Activated naive CD8-positive, alpha-beta T cell treated with anti-CD3 and anti-CD28 coated beads, Interleukin-2, amount 50 U/mL, for 24 hours (primary cell): ENCODE results near the gene CHI3L1.
A peak's percentile ranks its signal among the peaks of the same experiment; 100 is the strongest.

ENCODE experiments used
- ATAC-seq: fragments of 150-1000 bp; cut with Tn5 transposase; one replicate; pipeline ENCODE4 v1.10.0; 2021
- DNase-seq: peaks from one replicate; pipeline ENCODE4 v3.0.0; 2021
- H3K27ac Mint-ChIP-seq: one replicate; pipeline ENCODE4 v1.8.0; 2021; ENCODE audit warnings: mild to moderate bottlenecking, mixed read lengths
- H3K27me3 Mint-ChIP-seq: one replicate; pipeline ENCODE4 v1.8.0; 2021; ENCODE audit warnings: mixed read lengths
- H3K36me3 Mint-ChIP-seq: one replicate; pipeline ENCODE4 v1.8.0; 2021; ENCODE audit warnings: low read depth, mixed read lengths
- H3K4me1 Mint-ChIP-seq: one replicate; pipeline ENCODE4 v1.8.0; 2021; ENCODE audit warnings: mixed read lengths
- H3K4me3 Mint-ChIP-seq: one replicate; pipeline ENCODE4 v1.8.0; 2021; ENCODE audit warnings: mild to moderate bottlenecking, moderate library complexity, mixed read lengths
- H3K9me3 Mint-ChIP-seq: one replicate; pipeline ENCODE4 v1.8.0; 2021; ENCODE audit warnings: mixed read lengths

CHI3L1 gene

GRCh38 chr1:203199002-203199401 lies 12.5 kb upstream of the CHI3L1 start:
- H3K27ac Mint-ChIP-seq = no peak overlapping the region
- peaks cover 5% of the 10 kb centered on the region for H3K4me1 Mint-ChIP-seq
- no peak overlapping the region for H3K4me3 Mint-ChIP-seq
- no peak for ATAC-seq
- no peaks in the 10 kb centered on the region for H3K9me3 Mint-ChIP-seq
- peaks cover 6% of the 10 kb centered on the region for H3K27me3 Mint-ChIP-seq
- no peak for DNase-seq
- H3K36me3 Mint-ChIP-seq = no peaks in the 10 kb centered on the region

GRCh38 chr1:203197625-203198024 lies 11.1 kb upstream of the CHI3L1 start:
- Mint-ChIP-seq H3K27me3 (peaks cover 6% of the 10 kb centered on the region), H3K4me3 (no peak overlapping the region), H3K36me3 (no peaks in the 10 kb centered on the region), H3K4me1 (peaks cover 5% of the 10 kb centered on the region), H3K9me3 (no peaks in the 10 kb centered on the region), H3K27ac (peak overlapping the region; percentile 32)
- peak; percentile 24 for DNase-seq
- peak; percentile 76 for ATAC-seq

DNA sequence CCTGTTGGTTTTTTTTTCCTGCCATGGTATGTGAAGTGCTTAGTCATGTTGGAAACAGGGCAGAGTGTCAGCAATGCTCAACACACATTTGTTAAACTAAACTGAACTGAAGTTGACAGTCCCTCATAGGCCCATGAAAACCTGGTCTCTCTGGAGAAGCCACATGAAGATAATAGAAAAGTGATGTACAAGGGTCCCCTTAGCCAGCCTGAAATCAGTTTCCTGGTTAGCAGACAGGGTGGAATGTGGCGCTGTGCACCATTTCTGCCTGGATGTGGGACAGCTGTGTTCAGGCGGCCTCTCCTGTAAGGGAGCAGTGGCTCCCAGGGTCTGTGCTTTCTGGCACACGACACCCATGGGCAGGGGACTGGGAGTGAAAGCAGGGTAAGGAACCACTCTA lies 9.9 kb upstream of the CHI3L1 start:
- no peak for DNase-seq
- H3K27ac Mint-ChIP-seq = no peak overlapping the region
- no peaks in the 10 kb centered on the region for H3K36me3 Mint-ChIP-seq
- no peaks in the 10 kb centered on the region for H3K9me3 Mint-ChIP-seq
- H3K27me3 Mint-ChIP-seq = peaks cover 4% of the 10 kb centered on the region
- ATAC-seq = no peak
- peaks cover 5% of the 10 kb centered on the region for H3K4me1 Mint-ChIP-seq
- H3K4me3 Mint-ChIP-seq = no peak overlapping the region

GRCh38 chr1:203190949-203191348 lies 4.4 kb upstream of the CHI3L1 start:
- no peak for DNase-seq
- Mint-ChIP-seq H3K27ac (no peak overlapping the region), H3K27me3 (peaks cover 8% of the 10 kb centered on the region)

DNA sequence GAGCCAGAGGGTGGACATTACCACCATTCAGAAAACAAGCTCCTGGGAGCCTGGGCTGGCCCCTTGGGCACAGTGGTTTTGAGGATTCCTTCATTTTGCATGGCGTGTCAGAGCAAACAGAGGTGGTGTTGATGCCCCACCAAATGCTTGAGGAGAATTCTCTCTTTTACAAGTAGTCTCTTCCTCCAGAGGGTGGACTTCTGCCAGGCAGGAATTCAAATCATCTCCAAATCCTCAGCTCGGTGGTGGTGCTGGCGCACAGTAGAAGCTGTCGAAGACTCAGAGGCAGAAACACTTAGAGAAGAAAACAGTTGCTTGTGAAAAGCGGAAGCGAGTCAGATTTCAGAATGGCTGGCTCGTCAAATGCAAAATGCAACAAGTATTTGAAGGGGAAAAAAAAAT lies 3.4 kb upstream of the CHI3L1 start:
- Mint-ChIP-seq H3K9me3 (no peaks in the 10 kb centered on the region), H3K27me3 (peaks cover 8% of the 10 kb centered on the region), H3K27ac (no peak overlapping the region), H3K36me3 (no peaks in the 10 kb centered on the region), H3K4me1 (peaks cover 8% of the 10 kb centered on the region), H3K4me3 (no peak overlapping the region)
- no peak for DNase-seq
- no peak for ATAC-seq

More at GRCh38 chr1:203190949-203191348, 4.4 kb upstream of the CHI3L1 start:
- Mint-ChIP-seq H3K36me3 (no peaks in the 10 kb centered on the region), H3K4me1 (peaks cover 8% of the 10 kb centered on the region), H3K9me3 (no peaks in the 10 kb centered on the region), H3K4me3 (no peak overlapping the region)
- no peak for ATAC-seq

- H3K27me3 Mint-ChIP-seq = peaks cover 8% of the 10 kb centered on the region
- H3K36me3 Mint-ChIP-seq = no peaks in the 10 kb centered on the region
- DNase-seq = no peak
- H3K4me3 Mint-ChIP-seq = no peak overlapping the region
- no peaks in the 10 kb centered on the region for H3K9me3 Mint-ChIP-seq
- H3K4me1 Mint-ChIP-seq = peaks cover 8% of the 10 kb centered on the region
- no peak for ATAC-seq
- H3K27ac Mint-ChIP-seq = no peak overlapping the region
Measured at GRCh38 chr1:203188686-203189232, 2.3 kb upstream of the CHI3L1 start.

DNA sequence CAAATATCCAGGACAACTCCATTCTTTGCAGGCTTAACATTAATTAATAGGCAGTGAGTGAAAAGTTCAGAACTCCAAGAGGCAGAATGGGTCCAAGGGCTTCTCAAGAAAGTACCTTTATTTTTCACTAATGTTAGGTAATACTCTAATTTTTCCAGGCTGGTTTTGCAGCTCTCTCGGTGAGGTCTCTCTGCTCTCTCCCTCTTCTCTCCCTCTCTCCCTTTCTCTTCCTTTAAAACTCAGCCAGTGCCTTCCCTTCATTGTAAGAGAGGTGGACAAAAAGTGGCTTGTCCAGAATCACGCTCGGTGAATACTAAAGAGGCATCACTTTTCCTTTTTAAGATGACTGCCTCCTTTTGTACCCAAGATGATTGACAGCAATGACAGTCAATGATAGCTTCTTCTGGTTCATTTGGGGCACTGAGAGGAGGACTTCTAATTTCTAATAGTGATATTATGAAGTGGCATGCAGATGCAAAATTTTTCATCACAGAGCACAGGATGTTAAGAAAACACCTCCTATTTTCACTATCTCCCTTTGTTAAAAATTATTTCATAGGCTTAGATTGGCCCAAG lies 1.3 kb upstream of the CHI3L1 start:
- peaks cover 8% of the 10 kb centered on the region for H3K27me3 Mint-ChIP-seq
- no peaks in the 10 kb centered on the region for H3K36me3 Mint-ChIP-seq
- no peak overlapping the region for H3K4me3 Mint-ChIP-seq
- H3K27ac Mint-ChIP-seq = no peak overlapping the region
- ATAC-seq (no peak), DNase-seq (no peak)
- H3K9me3 Mint-ChIP-seq = no peaks in the 10 kb centered on the region
- H3K4me1 Mint-ChIP-seq = peaks cover 8% of the 10 kb centered on the region

GRCh38 chr1:203187304-203187685 lies 791 bp upstream of the CHI3L1 start:
- Mint-ChIP-seq H3K4me1 (peaks cover 8% of the 10 kb centered on the region), H3K36me3 (no peaks in the 10 kb centered on the region), H3K27me3 (peaks cover 8% of the 10 kb centered on the region), H3K27ac (no peak overlapping the region), H3K4me3 (no peak overlapping the region), H3K9me3 (no peaks in the 10 kb centered on the region)
- ATAC-seq (no peak), DNase-seq (no peak)

DNA sequence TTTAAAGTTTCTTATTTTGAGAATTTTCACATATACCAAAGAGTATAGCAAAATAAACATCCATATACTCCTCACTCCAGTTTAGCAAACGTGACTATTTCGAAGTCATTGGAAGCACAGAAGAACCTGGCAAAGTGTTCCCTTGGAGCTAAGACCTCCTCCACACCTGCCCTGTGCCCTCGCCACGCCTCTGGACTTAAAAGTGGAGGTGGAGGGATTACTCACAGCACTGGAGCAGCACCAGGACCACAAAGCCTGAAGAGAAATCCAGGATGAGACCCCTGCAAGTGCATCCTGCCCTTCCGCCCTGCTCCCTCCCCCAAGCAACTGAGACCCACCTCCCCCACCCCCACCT lies 436 bp downstream of the CHI3L1 start:
- Mint-ChIP-seq H3K27me3 (peaks cover 8% of the 10 kb centered on the region), H3K4me3 (no peak overlapping the region), H3K27ac (no peak overlapping the region), H3K4me1 (peaks cover 8% of the 10 kb centered on the region), H3K9me3 (no peaks in the 10 kb centered on the region), H3K36me3 (no peaks in the 10 kb centered on the region)
- DNase-seq (no peak), ATAC-seq (no peak)

- H3K27me3 Mint-ChIP-seq = peaks cover 8% of the 10 kb centered on the region
- no peak overlapping the region for H3K27ac Mint-ChIP-seq
Measured at GRCh38 chr1:203185585-203185984, 919 bp downstream of the CHI3L1 start.

GRCh38 chr1:203185061-203185461 lies 1.4 kb downstream of the CHI3L1 start:
- Mint-ChIP-seq H3K4me3 (no peak overlapping the region), H3K27me3 (peaks cover 8% of the 10 kb centered on the region), H3K36me3 (no peaks in the 10 kb centered on the region), H3K27ac (no peak overlapping the region), H3K4me1 (peaks cover 8% of the 10 kb centered on the region), H3K9me3 (no peaks in the 10 kb centered on the region)
- DNase-seq = no peak
- no peak for ATAC-seq

More at GRCh38 chr1:203185585-203185984, 919 bp downstream of the CHI3L1 start:
- Mint-ChIP-seq H3K4me1 (peaks cover 8% of the 10 kb centered on the region), H3K4me3 (no peak overlapping the region), H3K36me3 (no peaks in the 10 kb centered on the region), H3K9me3 (no peaks in the 10 kb centered on the region)
- ATAC-seq (no peak), DNase-seq (no peak)

DNA sequence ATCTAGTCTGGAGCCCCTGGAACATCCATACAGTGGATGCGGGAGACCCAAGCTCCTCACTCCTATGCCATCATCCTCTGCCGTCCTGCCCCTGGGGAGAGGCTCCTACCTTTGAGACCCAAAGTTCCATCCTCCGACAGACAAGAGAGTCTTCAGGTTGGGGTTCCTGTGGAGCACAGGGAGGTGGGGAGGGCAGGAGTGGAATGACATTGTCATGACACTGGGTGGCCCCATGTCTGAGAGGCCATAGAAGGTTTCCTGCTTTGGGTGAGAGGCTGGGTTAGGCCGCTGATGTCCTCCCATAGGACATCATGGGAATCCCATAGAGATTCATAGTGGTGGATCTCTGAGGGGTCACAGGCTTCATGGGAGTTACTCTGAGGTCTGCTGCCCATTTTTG lies 2.0 kb downstream of the CHI3L1 start:
- no peak overlapping the region for H3K4me3 Mint-ChIP-seq
- H3K36me3 Mint-ChIP-seq = no peaks in the 10 kb centered on the region
- H3K27me3 Mint-ChIP-seq = peaks cover 8% of the 10 kb centered on the region
- H3K4me1 Mint-ChIP-seq = peaks cover 8% of the 10 kb centered on the region
- H3K9me3 Mint-ChIP-seq = no peaks in the 10 kb centered on the region
- DNase-seq = no peak
- ATAC-seq = no peak
- H3K27ac Mint-ChIP-seq = no peak overlapping the region

GRCh38 chr1:203183828-203184227 lies 2.7 kb downstream of the CHI3L1 start:
- no peak overlapping the region for H3K4me3 Mint-ChIP-seq
- H3K27ac Mint-ChIP-seq = no peak overlapping the region
- no peaks in the 10 kb centered on the region for H3K36me3 Mint-ChIP-seq
- no peaks in the 10 kb centered on the region for H3K9me3 Mint-ChIP-seq
- H3K27me3 Mint-ChIP-seq = peaks cover 8% of the 10 kb centered on the region
- ATAC-seq = no peak
- H3K4me1 Mint-ChIP-seq = peaks cover 8% of the 10 kb centered on the region
- DNase-seq = no peak

- Mint-ChIP-seq H3K9me3 (no peaks in the 10 kb centered on the region), H3K4me1 (peaks cover 8% of the 10 kb centered on the region), H3K4me3 (no peak overlapping the region), H3K27ac (no peak overlapping the region), H3K36me3 (no peaks in the 10 kb centered on the region), H3K27me3 (peaks cover 6% of the 10 kb centered on the region)
- no peak for ATAC-seq
- DNase-seq = no peak
Measured at GRCh38 chr1:203182387-203182953, 4.0 kb downstream of the CHI3L1 start.

DNA sequence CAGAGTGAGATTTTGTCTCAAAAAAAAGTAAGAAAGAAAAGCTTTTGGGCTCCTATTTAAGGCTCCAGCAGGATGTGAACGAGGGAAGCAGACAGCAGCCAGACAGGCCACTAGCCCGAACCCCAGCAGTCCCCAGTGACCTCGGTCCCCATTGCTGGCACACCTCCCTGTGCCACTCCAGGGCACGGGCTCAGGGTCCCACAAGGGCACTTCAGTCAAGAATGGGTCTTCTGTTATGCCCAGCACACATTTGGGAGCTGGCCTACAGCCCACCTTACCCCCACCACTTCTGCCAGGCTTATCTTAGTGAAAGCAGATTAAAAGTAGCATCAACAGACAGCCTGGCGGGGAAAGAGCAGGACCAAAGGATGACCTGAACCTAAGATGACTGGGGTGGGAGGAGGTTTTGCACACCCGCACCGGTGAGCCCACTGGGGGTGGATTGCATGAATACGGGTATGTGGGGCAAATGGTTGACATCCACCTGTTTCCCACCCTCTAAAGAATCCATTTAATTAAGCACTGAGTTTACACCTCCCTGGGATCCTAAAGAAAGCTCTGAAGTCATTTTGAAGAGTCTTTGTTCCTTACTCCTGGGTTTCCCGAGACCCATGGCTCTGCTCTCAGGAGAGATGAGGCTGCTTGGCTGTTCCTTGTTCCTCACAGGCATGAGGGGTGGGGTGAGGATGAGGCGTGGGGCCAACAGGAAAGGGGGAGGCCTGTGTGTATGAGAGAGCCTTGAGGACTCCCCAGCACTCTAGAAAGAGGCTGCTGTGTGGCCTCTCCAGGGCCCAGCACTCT lies 4.7 kb downstream of the CHI3L1 start:
- H3K27ac Mint-ChIP-seq = no peak overlapping the region
- H3K4me1 Mint-ChIP-seq = peaks cover 4% of the 10 kb centered on the region
- H3K27me3 Mint-ChIP-seq = peaks cover 4% of the 10 kb centered on the region
- no peak overlapping the region for H3K4me3 Mint-ChIP-seq
- ATAC-seq = no peak
- H3K9me3 Mint-ChIP-seq = no peaks in the 10 kb centered on the region
- no peak for DNase-seq
- no peaks in the 10 kb centered on the region for H3K36me3 Mint-ChIP-seq
